Heart left ventricle (tissue), 16 donors: ENCODE measurements around the gene COX7A2. TPM values are rescaled to one million over a fixed set of nuclear protein-coding genes. Genes with fewer than 3 reads are reported as not detected.

ENCODE experiments used
- ATAC-seq, 4 donors: fragments of 200-7000 bp; cut with Tn5 transposase; one replicate each; pipeline ENCODE4 v1.9.1; 2020 to 2022; ENCODE audit warnings: moderate library complexity in 4 of 4, mild to moderate bottlenecking in 3 of 4, moderate number of reproducible peaks in 1 of 4
- DNase-seq, 5 donors: peaks; one replicate each; pipeline ENCODE4 v3.0.0-alpha.2; 2020
- H3K27ac ChIP-seq, 12 donors: fragments of 200-600 bp; sonication (generic) in 4 of 12; one replicate each; pipeline versions ENCODE4 v1.5.0 to v1.8.0; 2016 to 2022; ENCODE audit warnings: mild to moderate bottlenecking in 2 of 12
- H3K27me3 ChIP-seq, 9 donors: fragments of 200-600 bp; sonication (generic) in 2 of 9; one replicate each; pipeline versions ENCODE4 v1.5.1 to v1.8.0; 2016 to 2022; ENCODE audit warnings: mild to moderate bottlenecking in 3 of 9
- H3K36me3 ChIP-seq, 9 donors: fragments of 200-600 bp; sonication (generic) in 2 of 9; one replicate each; pipeline versions ENCODE4 v1.5.0 to v1.8.0; 2018 to 2022; ENCODE audit warnings: mild to moderate bottlenecking in 2 of 9
- H3K4me1 ChIP-seq, 12 donors: fragments of 200-600 bp; sonication (generic) in 4 of 12; one replicate each; pipeline versions ENCODE4 v1.5.0 to v1.8.0; 2016 to 2022; ENCODE audit warnings: mild to moderate bottlenecking in 3 of 12
- H3K4me3 ChIP-seq, 12 donors: fragments of 200-600 bp; sonication (generic) in 4 of 12; one replicate each; pipeline versions ENCODE4 v1.5.0 to v1.8.0; 2017 to 2022; ENCODE audit warnings: mild to moderate bottlenecking in 9 of 12, moderate library complexity in 4 of 12
- H3K9me3 ChIP-seq, 12 donors: fragments of 200-600 bp; sonication (generic) in 4 of 12; one replicate each; pipeline versions ENCODE4 v1.5.0 to v1.8.0; 2016 to 2022; ENCODE audit warnings: mild to moderate bottlenecking in 1 of 12
- CTCF ChIP-seq, 12 donors: fragments of 200-600 bp; sonication (generic) in 4 of 12; IDR thresholded peaks; one replicate each; pipeline versions ENCODE4 v1.5.0 to v1.8.0; 2018 to 2022; ENCODE audit warnings: antibody characterized with exemption in 12 of 12, mild to moderate bottlenecking in 5 of 12
- POLR2A ChIP-seq, 2 donors: fragments of 450-650 bp; IDR thresholded peaks; one replicate each; pipeline ENCODE4 v1.6.1; 2017; ENCODE audit warnings: antibody characterized with exemption in 2 of 2, mild to moderate bottlenecking in 2 of 2, moderate library complexity in 2 of 2
- WGBS, 4 donors: extraction: QIAGEN DNeasy Blood & Tissue Kit in 2 of 4; methylation state at CpG; one replicate each; pipeline versions ENCODE4 v1.1.5 to v1.1.7; 2013 to 2018; 5-methylcytosine and 5-hydroxymethylcytosine counted together
- intact Hi-C, 10 donors: fragments of 100-400 bp; cut with DNase I; formaldehyde crosslinking; loops; one replicate each; pipeline versions ENCODE4 v1.11.1 to v1.14.2; 2022
- polyA plus RNA-seq, 2 donors: library from polyadenylated mRNA; stranded (reverse); fragments of 200-250 nt; gene quantifications; one replicate each; pipeline ENCODE4 v1.2.3, GENCODE V29; 2013
- total RNA-seq, 9 donors: library from RNA; depleted of rRNA in 2 of 9; stranded (reverse); fragments of >200 nt in 2 of 9; fragmentation: NEBNext Ultra II Directional in 3 of 9; extraction: Animal tissue kit (Norgen Biotek cat#: 25700) in 3 of 9; gene quantifications; one replicate each; pipeline versions ENCODE4 v1.1.0 to v1.2.4, GENCODE V29; 2016 to 2023
- donor health status: ischemic (EF 13 %, LVEDD 7.1; RV severe dilation, severe dysfunction).
- donor health status: healthy with polysubstance abuse.
- donor health status: DM: no; HTN: yes; CAD: no.
- donor health status: DM: no; HTN: no; CAD: no.
- donor health status: ischemic (EF 25% LVEDD 6.9; RV normal size, moderate dysfunction).
- donor health status: ischemic (EF 25% LVEDD 5.7; RV mildly dilated, moderate dysfunction).
- donor health status: healthy.
- donor health status: DM: yes; HTN: yes; CAD: no.
- donor health status: ischemic (EF 35%, LVEDD 5.7; RV mildly dilated, moderate dysfunction).
- donor health status: nonischemic (EF 11% LVEDD 7.7; RV severe dilation, severe dysfunction).
- donor health status: DM: yes; HTN: yes; CAD: no.
- donor health status: PGD.
- donor health status: ischemic (EF 29% LVEDD 5.4; RV normal size, mild dysfunction).
- donor health status: nonischemic (EF 23%, LVEDD 6.1; RV moderate dilation, normal function).

The COX7A2 gene
- total and polyA plus RNA-seq, 11 donors: 646 to 1,466 (median 1,110) TPM

GRCh38 chr6:75286955-75287354 is 43.4 kb upstream of the COX7A2 start:
- Histone ChIP-seq H3K27ac (no peak overlapping the region), H3K9me3 (no peaks in the 10 kb centered on the region), H3K4me1 (peaks cover 4 to 51% (median 28%) of the 10 kb centered on the region in 12 donors), H3K27me3 (no peaks in the 10 kb centered on the region), H3K4me3 (no peak overlapping the region), H3K36me3 (peaks cover 0 to 16% (median 0%) of the 10 kb centered on the region in 9 donors)
- TF ChIP-seq CTCF (IDR thresholded peaks at IDR 0.05) (no peak), POLR2A (IDR thresholded peaks at IDR 0.05) (no peak)
- intact Hi-C loops: loop anchor here in 1 of 10 donors (10.0 kb wide), 1 partner anchor 318 kb away; the partner anchor contains the start of gene SENP6
- DNase-seq: no peak
- ATAC-seq: no peak
- WGBS, 4 donors: 90 to 93% (median 92%) methylated on average over 2 of the region's 2 CpGs

- Histone ChIP-seq H3K4me1 (peaks cover 7 to 55% (median 35%) of the 10 kb centered on the region in 12 donors), H3K4me3 (peak overlapping the region; percentile 59 to 92 (median 84)), H3K9me3 (no peaks in the 10 kb centered on the region), H3K36me3 (peaks cover 0 to 6% (median 0%) of the 10 kb centered on the region in 9 donors), H3K27me3 (no peaks in the 10 kb centered on the region), H3K27ac (peak overlapping the region in 11 of 12 donors; percentile 57 to 95 (median 89))
- DNase-seq: no peak
- intact Hi-C loops: loop anchor here in 1 of 10 donors (10.0 kb wide), 1 partner anchor 320 kb away; the partner anchor contains the start of gene SENP6
- 2 to 5% (median 3%) methylated on average over 6 of the region's 6 CpGs for WGBS, 4 donors
- no peak for ATAC-seq
- no peak for TF ChIP-seq POLR2A (IDR thresholded peaks at IDR 0.05)
- no peak for TF ChIP-seq CTCF (IDR thresholded peaks at IDR 0.05)
Measured at GRCh38 chr6:75285283-75285639, 41.7 kb upstream of the COX7A2 start.

- intact Hi-C loops: loop anchor here in 1 of 10 donors (5.0 to 10.0 kb wide), 2 partner anchors 218 to 320 kb away; partner anchors contain the start of gene SENP6
- no peaks in the 10 kb centered on the region for H3K27me3 ChIP-seq
- TF ChIP-seq CTCF (IDR thresholded peaks at IDR 0.05) (peak in 3 of 12 donors; percentile 17 to 38 (median 33)), POLR2A (IDR thresholded peaks at IDR 0.05) (peak in 1 of 2 donors; percentile 86)
- peak within 1 kb of the TSS; percentile 70 to 95 (median 90) for H3K27ac ChIP-seq
- ATAC-seq (peak; percentile 99 to 100 (median 100)), DNase-seq (peak; percentile 97 to 98 (median 98))
- H3K36me3 ChIP-seq: peaks cover 0 to 4% (median 0%) of the 10 kb centered on the region in 9 donors
- 0% methylated on average over 55 of the region's 55 CpGs for WGBS, 4 donors
- peak within 1 kb of the TSS; percentile 59 to 92 (median 84) for H3K4me3 ChIP-seq
- H3K9me3 ChIP-seq: no peaks in the 10 kb centered on the region
- peaks cover 7 to 60% (median 38%) of the 10 kb centered on the region in 12 donors for H3K4me1 ChIP-seq
Measured at GRCh38 chr6:75284632-75285282, 41.2 kb upstream of the COX7A2 start, which contains the start of gene TMEM30A. TSS of gene TMEM30A (minus strand) at chr6:75284792. CDS start at chr6:75284638, 154 bp downstream.

GRCh38 chr6:75283907-75284631 is 40.5 kb upstream of the COX7A2 start:
- no peaks in the 10 kb centered on the region for H3K27me3 ChIP-seq
- H3K4me3 ChIP-seq: peak overlapping the region; percentile 59 to 92 (median 84)
- intact Hi-C loops: loop anchor here in 1 of 10 donors (5.0 to 10.0 kb wide), 2 partner anchors 218 to 321 kb away; partner anchors contain the start of gene SENP6
- no peak for TF ChIP-seq CTCF (IDR thresholded peaks at IDR 0.05)
- no peak for TF ChIP-seq POLR2A (IDR thresholded peaks at IDR 0.05)
- WGBS, 4 donors: 0% methylated on average over 30 to 36 of the region's 36 CpGs
- H3K27ac ChIP-seq: peak overlapping the region; percentile 70 to 95 (median 90)
- DNase-seq (no peak), ATAC-seq (peak in 3 of 4 donors; percentile 6 to 66 (median 53))
- H3K4me1 ChIP-seq: peaks cover 10 to 67% (median 44%) of the 10 kb centered on the region in 12 donors
- no peaks in the 10 kb centered on the region for H3K9me3 ChIP-seq
- peaks cover 0 to 4% (median 0%) of the 10 kb centered on the region in 9 donors for H3K36me3 ChIP-seq
